GM21825 (cell line): Measurements from ENCODE around the gene PKNOX2.

Experiments
- ATAC-seq: cut with Tn5 transposase; IDR thresholded peaks from one replicate; pipeline ENCODE4 v1.9.1; 2021; ENCODE audit warnings: mild to moderate bottlenecking, moderate library complexity; ENCODE audit not compliant: unreplicated experiment

PKNOX2 gene

DNA sequence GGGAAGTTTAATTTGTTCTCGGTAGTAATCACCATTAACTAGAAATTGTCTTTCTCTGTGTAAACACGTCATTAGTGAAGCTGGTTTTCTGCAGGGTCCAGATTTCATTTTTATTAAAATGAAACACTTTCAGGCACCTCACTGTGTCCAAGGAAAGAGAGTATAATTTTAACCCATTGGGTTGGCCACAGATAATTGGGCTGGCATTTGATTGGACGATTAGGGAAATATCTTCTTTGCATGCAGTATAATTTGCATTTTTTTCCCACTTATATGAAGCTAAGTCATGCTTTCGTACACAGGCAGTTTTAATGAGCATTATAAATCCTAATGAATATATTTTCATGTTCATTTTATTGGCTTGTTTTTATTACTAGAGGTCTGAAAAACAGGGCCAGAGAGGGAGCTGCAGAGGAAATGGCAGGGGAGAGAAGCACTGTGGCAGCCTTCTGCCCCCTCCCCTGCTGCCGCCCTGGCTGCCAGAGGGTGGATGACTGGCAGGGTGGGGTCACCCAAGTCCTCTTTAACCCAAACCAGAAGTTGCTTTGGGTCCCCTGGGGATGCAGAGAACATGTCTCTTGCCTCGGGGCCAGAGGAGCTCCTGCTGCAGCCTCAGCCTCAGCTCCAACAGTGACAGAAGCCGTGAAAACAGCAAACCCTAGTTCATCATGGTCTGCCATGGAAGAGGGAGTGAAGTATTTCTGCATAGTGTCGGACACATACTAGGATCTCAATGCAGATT is 93.9 kb downstream of the PKNOX2 start:
- no peak for ATAC-seq

GRCh38 chr11:125261588-125261987 is 97.0 kb downstream of the PKNOX2 start:
- ATAC-seq: no peak

GRCh38 chr11:125262194-125262829 is 97.8 kb downstream of the PKNOX2 start:
- ATAC-seq: no peak

GRCh38 chr11:125262830-125263218 is 98.3 kb downstream of the PKNOX2 start:
- ATAC-seq: no peak

DNA sequence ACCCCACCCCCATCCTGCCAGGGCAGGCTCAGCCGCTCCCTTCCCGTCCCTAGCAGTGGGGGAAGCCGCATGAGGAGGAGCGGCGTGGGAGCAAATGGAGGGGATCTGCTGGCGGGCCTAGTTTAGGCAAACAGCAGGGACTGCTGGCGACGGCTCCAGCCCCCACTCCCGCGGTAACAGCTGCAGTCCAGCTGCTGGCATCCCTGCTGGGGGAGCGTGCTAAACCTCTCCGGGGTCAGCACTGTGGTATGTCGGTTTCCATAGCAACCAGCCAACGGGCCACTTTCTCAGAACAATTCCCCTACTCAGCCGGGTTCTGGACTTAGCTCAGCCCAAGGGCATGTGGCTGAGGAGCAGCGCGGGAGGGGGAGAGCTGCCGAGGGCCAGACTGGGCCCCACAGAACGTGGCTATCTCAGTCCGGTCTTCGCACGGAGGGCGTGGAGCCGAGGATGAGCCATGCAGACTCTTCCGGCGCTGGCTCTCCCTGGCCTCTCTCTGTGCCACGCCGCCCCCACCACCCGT is 98.8 kb downstream of the PKNOX2 start:
- ATAC-seq: no peak

GRCh38 chr11:125264100-125265022 is 99.8 kb downstream of the PKNOX2 start:
- no peak for ATAC-seq

- ATAC-seq: no peak
Observed at GRCh38 chr11:125267548-125267947, 103.0 kb downstream of the PKNOX2 start.

GRCh38 chr11:125268611-125269010 is 104.1 kb downstream of the PKNOX2 start:
- ATAC-seq: no peak

GRCh38 chr11:125270106-125270505 is 105.6 kb downstream of the PKNOX2 start:
- no peak for ATAC-seq

GRCh38 chr11:125270711-125271110 is 106.2 kb downstream of the PKNOX2 start:
- no peak for ATAC-seq

DNA sequence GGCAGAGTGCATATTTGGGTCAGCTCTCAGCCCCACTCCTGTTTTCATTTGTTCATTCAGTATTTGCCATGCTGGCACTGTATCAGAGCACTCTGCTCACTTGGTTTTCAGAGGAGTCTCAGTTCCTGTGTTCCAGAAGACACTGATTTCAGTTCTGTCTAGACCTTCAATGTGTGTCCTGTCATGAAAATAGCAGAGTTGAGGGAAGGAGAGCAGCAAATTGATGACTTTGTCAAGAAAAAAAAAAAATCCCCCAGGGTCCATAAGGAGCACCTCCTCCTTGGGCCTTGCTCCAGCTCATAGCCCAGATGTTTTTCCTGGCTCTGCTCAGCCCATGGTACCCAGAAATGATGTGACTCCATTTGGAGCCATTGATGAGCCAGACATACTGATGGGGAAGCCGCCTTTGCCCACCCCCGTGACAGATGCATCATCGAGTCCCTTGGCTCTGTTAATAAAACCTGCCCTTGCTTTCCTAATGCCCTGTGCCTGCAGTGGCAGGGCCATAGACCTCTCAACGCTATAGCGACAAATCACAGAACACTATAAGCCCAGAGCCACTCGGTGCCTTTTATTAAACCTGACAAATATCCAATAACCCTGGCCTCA is 107.0 kb downstream of the PKNOX2 start:
- no peak for ATAC-seq

DNA sequence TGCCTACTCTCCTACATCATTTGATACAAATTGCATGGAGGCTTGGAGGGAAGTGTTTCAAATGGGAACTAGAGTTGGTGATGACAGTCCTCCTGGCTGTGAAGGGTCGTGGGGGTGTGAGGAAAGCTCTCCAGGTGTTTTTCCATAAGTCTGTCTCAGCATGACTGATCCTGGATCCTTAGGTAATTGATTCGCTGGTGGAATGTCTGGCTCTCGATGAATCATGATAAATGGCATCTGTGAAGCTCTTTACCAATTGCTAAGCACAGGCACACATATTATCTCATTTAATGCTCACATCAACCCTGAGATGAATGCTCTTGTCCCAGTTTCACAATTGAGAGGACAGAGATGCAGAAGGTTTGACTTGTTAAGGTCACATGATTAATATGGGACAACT is 107.5 kb downstream of the PKNOX2 start:
- ATAC-seq: no peak

- no peak for ATAC-seq
Observed at GRCh38 chr11:125272821-125273220, 108.3 kb downstream of the PKNOX2 start.

- ATAC-seq: no peak
Observed at GRCh38 chr11:125273519-125274000, 109.0 kb downstream of the PKNOX2 start.

DNA sequence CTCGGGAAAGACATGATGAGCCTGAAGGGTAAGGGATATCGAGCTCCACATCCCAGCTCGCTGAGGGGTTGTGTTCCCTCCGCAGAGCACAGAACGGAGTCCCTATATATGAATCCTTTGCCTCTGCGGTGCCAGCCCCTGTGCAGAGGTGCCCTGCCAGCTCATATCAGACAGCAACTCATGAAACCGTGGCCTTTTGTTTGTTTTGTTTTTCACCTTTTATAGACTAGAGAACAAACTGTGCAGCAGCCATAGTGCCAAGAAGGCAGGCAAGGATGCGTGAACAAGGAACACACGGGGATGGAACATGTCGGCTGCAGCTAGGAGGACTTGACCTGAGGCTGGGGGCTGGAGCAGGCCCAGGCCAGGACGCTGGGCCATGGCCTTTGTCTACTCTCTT is 109.8 kb downstream of the PKNOX2 start:
- no peak for ATAC-seq

DNA sequence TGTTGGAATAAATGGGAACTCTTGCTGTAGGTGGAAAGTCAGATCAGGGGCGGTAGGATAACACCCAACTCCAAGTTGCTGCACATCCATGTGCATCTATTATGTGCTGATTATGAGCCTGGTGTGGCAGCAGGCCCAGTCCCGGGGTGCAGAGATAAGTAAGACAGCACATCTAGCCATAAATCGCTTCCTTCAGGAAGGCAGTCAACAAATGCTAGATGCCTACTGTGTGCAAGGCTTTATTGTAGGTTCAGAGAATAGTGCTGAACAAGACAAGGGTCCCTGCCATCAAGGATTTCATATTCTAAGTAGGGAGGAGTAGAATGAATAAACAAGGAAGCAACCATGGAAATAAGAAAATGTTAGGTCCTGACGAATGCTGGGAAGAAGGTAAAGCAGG is 110.2 kb downstream of the PKNOX2 start:
- no peak for ATAC-seq

- no peak for ATAC-seq
Observed at GRCh38 chr11:125275905-125276618, 111.5 kb downstream of the PKNOX2 start.

- no peak for ATAC-seq
Observed at GRCh38 chr11:125276619-125276976, 112.0 kb downstream of the PKNOX2 start.

- ATAC-seq: no peak
Observed at GRCh38 chr11:125279676-125280418, 115.3 kb downstream of the PKNOX2 start.

DNA sequence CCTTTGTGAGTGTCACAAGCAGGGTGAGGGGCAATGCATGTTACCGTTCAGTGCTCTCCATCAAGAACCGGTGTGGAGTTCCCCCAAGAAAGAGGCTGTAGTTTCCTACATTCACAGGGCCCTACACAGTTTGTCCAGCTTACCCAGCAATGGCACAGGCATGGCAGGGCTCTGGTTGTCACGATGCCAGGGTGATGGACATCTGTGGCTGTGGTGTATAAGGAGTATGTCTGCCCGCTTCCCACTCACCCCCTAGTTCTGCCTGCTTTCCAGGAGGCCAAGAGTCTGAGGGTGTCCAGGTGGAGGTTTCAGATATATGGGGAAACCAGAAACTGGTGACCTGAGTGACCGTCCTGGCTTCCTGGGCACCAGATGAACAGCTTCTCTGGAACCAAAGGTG is 116.1 kb downstream of the PKNOX2 start:
- no peak for ATAC-seq
